Activated CD8-positive, alpha-beta memory T cell treated with anti-CD3 and anti-CD28 coated beads, Interleukin-2, amount 50 U/mL, for 1 hour (primary cell): ENCODE results near the gene SYDE1.
"Not testable (repeated sequence)": the region's sequence is repeated elsewhere in the genome, so short reads cannot be mapped to it uniquely, and the experiment has no call there.

Source experiments
- DNase-seq: peaks from one replicate; pipeline ENCODE4 v3.0.0-alpha.2; 2020; ENCODE audit errors: extremely low read depth

Gene SYDE1, protein sequence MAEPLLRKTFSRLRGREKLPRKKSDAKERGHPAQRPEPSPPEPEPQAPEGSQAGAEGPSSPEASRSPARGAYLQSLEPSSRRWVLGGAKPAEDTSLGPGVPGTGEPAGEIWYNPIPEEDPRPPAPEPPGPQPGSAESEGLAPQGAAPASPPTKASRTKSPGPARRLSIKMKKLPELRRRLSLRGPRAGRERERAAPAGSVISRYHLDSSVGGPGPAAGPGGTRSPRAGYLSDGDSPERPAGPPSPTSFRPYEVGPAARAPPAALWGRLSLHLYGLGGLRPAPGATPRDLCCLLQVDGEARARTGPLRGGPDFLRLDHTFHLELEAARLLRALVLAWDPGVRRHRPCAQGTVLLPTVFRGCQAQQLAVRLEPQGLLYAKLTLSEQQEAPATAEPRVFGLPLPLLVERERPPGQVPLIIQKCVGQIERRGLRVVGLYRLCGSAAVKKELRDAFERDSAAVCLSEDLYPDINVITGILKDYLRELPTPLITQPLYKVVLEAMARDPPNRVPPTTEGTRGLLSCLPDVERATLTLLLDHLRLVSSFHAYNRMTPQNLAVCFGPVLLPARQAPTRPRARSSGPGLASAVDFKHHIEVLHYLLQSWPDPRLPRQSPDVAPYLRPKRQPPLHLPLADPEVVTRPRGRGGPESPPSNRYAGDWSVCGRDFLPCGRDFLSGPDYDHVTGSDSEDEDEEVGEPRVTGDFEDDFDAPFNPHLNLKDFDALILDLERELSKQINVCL

DNA sequence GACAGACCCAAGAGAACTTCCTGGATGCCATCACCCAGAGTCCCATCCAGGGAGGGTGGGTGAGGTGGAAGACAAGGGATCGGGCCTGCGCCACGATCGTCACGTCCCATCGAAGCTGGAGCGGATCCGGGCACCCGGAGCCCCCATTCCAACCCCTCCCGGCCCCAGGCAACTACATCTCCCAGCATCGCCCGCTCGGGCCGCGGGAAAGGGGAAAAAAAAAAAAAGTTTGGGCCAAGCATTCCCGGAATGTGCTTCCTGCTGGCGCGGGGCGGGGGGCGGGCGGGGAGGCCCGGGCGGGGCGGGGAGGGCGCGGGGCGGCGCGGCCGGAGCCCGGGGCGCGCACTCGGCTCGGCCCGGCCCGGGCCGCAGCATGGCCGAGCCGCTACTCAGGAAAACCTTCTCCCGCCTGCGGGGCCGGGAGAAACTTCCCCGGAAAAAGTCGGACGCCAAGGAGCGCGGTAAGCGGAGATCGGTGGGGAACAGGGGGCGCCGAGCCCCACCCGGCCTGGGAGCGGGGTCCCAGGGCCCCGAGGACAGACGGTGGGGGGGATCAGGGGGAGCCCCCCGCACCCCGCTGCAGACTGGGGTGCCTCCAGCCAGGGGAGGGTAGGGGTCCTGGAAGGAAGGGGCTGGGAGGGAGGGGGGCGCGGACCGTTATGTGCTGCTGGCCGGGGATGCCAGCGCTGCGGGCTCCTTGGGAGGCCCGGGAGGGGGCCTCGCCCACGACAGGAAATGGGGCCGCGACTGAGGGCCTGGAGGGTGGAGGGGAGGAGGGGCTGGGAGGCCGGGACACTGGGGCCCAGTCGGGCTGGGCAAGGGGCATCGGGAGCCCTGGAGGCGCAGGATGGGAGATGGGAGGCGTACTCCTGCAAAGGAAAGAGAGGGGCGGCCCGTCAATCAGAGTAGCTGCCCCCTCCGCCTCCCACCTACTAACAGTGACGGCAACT is at the start of gene SYDE1:
Gene SYDE1 (plus strand): TSS at position 341 of the 950 bp plus-strand sequence. CDS start 33 bp downstream, at position 374.
- no peak for DNase-seq

DNA sequence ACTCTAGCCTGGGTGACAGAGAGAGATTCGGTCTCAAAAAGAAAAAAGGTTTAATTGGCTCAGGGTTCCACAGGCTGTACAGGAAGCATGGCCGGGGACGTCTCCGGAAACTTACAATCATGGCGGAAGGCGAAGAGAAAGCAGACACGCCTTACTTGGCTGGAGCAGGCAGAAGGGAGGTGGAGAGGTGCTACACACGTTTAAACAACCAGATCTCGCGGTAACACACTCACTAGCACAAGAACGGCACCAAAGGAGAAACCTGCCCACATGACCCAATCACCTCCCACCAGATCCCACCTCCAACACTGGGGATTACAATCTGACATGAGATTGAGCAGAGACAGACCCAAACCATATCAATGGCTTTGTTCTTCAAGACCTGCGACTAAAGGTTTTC is 45.2 kb upstream of the SYDE1 start:
- DNase-seq = no peak

DNA sequence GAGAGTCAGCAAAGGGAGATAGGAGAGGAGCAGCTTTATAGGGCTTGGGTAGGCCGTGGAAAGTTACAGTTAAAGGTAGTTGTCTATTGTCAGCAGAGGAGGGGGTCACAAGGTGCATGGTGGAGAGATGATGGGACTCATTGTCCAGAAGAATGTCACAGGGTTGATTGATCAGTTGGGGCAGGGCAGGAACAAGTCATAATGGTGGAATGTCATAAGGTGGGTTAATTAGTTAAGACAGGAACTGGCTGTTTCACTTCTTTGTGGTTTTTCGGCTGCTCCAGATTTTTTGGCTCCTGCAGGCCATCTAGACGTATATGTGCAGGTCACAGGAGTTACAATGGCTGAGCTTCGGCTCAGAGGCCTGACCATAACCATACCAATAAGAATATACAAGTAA is 36.8 kb upstream of the SYDE1 start:
- not testable (repeated sequence) for DNase-seq

DNA sequence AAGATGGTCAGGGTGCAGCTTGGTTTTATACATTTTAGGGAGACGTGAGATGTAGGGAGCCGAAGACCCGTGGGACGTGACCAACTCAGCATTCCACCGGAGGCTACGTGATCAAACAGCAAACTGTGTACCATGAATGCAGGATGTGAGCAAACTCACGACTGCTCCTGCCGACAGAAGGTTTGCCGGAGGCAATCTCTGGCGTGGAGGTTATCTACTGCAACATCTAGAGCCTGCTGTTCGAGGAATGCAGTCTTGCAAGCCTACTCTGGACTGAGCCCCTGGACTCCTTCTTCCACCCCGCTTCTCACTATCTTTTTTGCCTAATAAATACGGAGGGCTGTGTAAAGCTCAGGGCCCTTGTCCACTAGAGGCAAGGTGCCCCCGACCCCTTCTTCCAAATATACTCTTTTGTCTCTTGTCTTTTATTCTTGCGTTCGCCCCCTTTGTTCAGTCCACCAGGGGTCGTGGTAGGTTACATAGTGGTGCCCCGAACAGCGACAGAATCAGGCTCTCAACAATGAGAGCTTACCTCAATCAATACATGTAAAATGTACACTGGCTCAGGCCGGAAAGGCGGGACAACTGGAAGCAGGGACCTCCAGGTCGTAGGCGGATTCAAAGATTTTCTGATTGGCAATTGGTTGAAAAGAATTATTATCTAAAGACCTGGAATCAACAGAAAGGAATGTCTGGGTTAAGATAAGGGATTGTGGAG is 34.1 kb upstream of the SYDE1 start:
- no peak for DNase-seq

DNA sequence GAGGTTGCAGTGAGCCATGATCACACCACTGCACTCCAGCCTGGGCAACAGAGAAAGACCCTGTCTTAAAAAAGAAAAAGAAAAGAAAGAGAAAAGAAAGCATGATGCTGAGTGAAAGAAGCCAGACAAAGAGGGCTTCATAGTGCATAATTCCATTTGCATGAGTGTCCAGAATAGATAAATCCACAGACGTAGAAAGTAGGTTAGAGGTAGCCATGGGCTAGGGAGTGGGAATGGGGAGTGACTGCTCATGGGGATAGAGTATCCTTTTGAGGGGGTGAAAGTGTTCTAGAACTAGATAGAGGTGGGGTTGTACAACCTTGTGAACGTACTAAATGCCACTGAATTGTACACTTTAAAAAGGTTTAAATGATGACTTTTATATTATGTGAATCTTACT is 32.8 kb upstream of the SYDE1 start:
- DNase-seq = no peak

DNA sequence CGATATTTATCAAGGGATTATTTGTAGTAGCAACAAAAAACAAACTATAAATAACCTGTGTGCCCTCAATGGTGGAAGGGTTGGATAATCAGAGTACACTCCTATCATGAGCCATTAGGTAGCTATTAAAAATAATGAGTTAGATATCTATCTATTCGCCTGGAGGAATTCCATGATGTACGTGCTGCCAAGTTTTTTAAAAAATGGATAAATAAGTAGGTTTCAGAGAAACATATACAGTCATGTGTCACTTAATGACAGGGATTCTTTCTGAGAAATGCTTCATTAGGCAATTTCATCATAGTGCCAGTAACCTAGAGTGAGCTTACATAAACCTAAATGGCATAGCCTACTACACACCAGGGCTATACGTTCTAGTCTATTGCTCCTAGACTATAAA is 31.4 kb upstream of the SYDE1 start:
- no peak for DNase-seq

DNA sequence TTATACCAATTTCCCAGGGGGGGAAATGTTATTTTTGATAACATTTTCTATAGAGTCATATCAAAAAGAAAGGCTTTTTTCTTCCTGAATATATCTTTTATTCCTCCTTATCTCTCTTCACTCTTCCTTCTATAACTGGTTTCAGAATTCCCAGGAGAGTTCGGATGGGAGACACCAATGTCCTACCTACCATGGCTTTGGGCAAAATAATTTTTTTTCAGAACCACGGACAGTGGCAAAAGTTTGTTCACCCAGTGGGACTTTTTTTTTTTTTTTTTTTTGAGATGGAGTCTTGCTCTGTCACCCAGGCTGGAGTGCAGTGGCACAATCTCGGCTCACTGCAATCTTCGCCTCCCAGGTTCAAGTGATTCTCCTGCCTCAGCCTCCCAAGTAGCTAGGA is 27.2 kb upstream of the SYDE1 start:
- not testable (repeated sequence) for DNase-seq

DNA sequence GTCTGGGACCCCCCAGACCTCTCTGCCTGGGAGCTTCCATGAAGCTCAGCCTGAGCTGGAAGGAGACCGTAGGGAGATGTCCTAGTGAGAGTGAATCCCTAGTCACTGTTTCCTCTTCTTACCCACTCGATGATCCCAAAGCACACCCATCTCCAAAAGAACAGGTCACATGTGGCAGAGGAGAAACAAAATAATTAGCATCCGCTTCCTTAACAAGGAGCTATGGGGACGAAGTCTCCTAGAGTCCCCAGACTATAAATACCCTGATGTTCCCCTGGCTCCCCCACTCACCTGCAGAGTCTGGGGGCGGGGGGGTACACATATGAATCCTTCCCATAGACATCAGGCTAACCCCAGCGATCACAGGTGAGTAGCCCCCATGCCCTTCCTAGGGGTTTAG is 25.3 kb upstream of the SYDE1 start, which contains the start of gene OR1I1:
Gene OR1I1 (plus strand): TSS at position 301 of the 400 bp plus-strand sequence. CDS start 4,855 bp downstream, outside the sequence.
- DNase-seq = no peak

DNA sequence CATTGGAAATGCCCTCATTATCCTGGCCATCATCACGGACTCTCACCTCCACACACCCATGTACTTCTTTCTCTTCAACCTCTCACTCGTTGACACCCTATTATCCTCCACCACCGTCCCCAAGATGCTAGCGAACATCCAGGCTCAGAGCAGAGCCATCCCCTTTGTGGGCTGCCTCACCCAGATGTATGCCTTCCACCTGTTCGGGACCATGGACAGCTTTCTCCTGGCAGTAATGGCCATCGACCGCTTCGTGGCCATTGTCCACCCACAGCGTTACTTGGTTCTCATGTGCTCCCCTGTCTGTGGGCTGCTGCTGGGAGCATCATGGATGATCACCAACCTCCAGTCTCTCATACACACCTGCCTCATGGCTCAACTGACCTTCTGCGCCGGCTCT is 20.0 kb upstream of the SYDE1 start:
- no peak for DNase-seq

DNA sequence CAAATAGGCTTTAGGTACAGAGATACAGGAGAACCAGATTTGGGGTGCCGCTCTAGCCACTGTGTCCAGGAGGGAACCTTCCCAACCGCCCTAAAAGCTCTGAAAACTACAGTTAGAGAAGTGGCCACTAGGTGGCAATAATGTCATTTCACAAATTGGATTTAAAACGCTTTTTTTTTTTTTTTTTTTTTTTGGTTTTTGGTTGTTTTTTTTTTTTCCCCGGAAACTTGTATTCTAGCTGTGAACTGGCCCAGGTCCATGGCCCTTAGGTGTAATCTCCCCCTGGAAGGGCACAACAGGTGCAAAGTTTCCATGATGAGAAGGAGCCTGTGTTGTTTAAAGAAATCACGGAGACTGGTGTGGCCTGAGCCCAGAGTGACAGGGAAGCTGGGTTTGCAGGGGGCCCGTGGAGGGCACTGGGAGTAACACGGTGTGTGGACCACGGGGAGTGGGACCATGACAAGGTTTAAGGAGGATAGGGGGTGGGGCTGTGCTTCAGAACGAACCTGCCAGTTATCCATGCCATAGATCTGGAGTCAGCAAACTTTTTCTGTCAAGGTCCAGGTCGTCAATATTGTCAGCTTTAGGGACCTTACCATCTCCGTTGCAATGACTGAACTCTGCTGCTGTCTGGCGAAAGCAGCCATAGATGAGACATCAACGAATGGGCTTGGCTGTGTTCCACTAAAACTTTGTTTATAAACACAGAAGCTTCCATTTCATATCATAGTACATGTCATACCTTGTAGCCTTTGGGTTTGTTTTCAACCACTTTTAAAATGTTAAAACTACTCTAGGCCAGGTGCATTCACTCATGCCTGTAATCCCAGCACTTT is 15.1 kb upstream of the SYDE1 start:
- DNase-seq = peak; percentile 24

DNA sequence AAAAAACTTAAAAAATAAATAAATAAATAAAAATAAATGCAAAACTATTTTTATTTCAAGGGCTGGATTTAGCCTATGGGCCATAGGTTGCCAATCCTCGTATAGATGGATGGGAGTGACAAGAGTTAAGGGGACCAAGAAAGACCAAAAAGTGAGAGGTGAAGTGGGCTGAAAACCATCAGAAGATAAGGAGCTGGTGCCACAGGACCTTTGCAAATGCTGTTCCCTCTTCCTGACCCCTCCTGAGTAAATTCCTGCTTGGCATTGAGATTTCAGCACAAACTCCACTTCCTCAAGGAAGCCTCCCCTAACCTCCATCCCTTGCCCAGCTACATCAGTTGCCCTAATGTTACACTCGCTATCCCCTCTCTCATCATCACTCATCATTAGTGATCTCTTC is 14.2 kb upstream of the SYDE1 start:
- no peak for DNase-seq

DNA sequence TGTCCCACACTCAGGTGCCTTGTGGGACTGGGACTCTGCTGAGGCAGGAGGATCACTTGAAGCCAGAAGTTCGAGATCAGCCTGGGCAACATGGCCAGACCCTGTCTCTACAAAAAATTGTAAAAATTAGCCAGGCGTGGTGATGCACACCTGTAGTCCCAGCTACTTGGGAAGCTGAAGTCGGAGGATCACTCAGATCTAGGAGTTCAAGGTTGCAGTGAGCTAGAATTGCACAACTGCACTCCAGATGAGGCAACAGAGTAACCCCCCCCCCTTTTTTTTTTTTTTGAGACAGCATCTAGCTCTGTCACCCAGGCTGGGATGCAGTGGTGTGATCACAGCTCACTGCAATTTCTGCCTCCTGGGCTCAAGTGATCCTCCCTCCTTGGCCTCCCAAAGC is 11.0 kb upstream of the SYDE1 start:
- no peak for DNase-seq

DNA sequence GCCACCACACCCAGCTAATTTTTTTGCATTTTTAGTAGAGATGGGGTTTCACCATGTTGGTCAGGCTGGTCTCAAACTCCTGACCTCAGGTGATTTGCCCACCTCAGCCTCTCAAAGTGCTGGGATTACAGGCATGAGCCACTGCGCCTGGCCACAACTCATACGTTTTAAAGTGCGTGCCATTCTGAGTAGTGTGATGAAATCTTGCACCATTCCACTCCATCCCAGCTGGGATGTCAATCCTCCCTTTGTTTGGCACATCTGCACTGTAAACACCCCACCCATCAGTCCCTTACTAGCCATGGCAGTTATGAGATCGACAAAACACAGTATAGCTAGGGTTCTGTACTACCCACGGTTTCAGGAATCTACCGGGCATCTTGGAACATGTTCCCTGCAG is 9.2 kb upstream of the SYDE1 start:
- not testable (repeated sequence) for DNase-seq

DNA sequence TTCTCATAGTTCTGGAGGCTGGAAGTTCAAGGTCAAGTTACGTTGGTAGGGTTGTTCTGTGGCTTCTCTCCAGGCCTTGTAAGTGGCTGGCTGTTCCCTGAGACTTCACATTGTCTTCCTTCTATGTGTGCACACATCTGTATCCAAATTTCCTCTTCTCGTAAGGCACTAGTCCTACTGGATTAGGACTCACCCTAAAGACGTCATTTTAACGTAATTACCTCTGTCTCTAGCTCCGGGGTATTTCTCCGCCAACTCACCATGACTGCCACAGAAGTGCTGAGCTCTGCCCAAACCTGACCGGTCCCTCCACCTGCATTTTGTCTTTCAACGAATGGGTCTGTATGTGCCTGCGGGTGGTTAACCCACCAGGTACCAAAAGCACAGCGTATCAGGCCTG is 8.7 kb upstream of the SYDE1 start:
- no peak for DNase-seq

DNA sequence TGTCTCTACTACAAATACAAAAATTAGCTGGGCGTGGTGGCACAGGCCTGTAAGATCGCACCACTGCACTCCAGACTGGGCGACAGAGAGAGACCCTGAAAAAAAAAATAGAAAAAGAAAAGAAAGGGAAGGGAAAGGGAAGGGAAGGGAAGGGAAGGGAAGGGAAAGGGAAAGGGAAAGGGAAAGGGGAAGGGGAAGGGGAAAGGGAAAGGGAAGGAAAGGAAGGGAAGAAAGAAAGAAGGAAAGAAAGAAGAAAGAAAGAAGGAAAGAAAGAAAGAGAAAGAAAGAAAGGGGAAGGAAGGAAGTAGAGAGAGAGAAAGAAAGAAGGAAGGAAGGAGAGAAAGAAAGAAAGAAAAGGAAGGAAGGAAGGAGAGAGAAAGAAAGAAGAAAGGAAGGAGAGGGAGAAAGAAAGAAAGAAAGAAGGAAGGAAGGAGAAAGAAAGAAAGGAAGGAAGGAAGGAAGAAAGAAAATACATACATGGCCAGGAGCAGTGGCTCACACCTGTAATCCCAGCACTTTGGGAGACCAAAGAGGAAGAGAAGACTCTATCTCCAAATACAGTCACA is 8.1 kb upstream of the SYDE1 start:
- no peak for DNase-seq

DNA sequence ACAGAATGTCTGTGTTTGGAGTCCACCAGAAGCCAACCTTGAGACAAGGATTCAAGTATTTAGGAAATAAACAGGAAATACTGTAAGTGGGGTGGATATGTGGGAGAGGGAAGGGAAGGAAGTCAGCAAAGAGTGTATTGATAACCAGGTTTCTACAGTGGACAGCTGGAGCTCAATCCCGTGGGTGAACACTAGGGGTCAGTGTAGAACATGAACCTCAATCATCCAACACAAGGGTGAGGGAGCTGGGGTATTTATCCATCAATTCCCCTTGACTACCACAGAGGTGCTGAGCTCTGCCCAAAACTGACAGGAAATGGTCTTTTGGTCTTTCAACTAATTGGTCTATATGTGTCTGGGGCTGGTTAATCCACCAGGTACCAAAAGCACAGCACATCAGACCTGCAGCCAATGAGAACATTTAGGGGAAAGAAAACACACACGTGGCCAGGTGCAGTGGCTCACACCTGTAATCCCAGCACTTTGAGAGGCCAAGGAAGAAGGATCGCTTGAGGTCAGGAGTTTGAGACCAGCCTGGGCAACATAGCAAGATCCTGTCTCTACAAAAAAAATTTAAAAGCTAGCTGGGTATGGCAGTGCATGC is 5.6 kb upstream of the SYDE1 start:
- no peak for DNase-seq

DNA sequence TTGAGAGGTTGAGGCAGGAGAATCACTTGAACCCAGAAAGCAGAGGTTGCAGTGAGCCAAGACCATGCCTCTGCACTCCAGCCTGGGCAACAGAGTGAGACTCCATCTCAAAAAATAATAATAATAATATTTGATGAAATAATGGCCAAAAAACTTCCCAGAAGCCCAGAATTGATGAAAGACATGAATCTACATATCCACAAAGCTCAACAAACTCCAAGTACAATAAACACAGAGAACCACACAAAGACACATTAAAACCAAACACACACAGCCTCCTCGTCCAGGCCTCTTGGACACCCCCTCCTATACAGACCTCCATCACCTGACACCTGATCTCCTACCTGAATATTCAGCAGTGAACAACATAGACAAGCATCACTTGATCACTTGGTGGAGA is 3.2 kb upstream of the SYDE1 start:
- DNase-seq = no peak

DNA sequence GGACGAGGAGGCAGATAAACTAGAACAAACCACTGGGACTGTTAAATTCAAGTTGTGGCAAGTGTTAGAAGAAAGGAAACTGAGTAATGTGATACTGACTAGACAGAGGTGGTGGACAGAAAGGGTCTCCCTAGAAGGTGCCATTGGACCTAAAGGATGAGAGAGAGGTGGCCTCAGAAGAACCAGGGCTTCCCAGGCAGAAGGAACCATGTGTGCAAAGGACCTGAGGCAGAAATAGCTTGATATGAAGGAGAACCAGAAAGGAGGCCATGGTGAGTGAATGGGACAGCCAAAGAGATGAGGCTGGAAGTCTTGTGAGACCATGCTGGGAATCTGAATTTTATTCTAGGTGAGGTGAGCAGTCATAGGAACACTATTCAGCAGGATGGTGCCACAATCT is 2.8 kb upstream of the SYDE1 start:
- no peak for DNase-seq

DNA sequence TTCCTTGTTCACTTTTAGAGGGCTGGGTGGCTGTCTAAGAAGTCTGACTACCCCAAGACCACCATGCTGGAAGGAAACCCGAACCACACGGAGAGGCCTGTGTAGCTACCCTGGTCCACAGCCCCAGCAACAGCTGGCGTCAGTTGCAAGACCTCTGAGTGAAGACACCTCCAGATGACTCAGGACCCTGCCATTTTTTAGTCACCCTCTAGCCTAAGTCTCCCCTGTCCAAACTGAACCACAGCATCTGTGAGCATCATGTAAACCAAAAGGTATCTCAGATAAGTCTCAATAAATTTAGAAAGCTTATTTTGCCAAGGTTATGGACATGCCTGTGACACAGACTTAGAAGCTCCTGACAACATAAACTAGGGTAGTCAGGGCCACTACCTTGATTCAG is 2.2 kb upstream of the SYDE1 start:
- no peak for DNase-seq
